Measurements from ENCODE around the gene FRMD3.

Gene FRMD3

GRCh38 chr9:83219924-83220438, 318.2 kb downstream of the FRMD3 start:
- WGBS, 2 donors (ENCODE audit: extremely low coverage in 2 of 2, insufficient read length in 2 of 2, insufficient replicate concordance in 1 of 2) = no CpG with 5 or more reads among the region's 12 CpGs
- Histone ChIP-seq H2BK120ac (ENCODE audit: low read depth, low read length) (no peak overlapping the region), H3K23ac (ENCODE audit: low read depth, low read length, poor library complexity) (no peak overlapping the region), H2AK5ac (ENCODE audit: low read depth, low read length) (no peak overlapping the region), H3K79me1 (ENCODE audit: low read depth, low read length) (no peaks in the 10 kb centered on the region), H3K4me3 (ENCODE audit: low read length in 2 of 2) (peak overlapping the region in 1 of 2 donors; percentile 53), H3K36me3 (replicated peaks in 1 of 2; ENCODE audit: control insufficient read depth in 2 of 2, insufficient read depth in 2 of 2, low read length in 2 of 2) (no peaks in the 10 kb centered on the region), H2AFZ (ENCODE audit: low read length) (peak overlapping the region; percentile 89), H3K27ac (replicated peaks; ENCODE audit: low read length) (no peak overlapping the region), H3K4me2 (ENCODE audit: insufficient read depth, low read length, poor library complexity, severe bottlenecking) (peak overlapping the region; percentile 35), H3K14ac (ENCODE audit: low read length) (no peak overlapping the region), H2BK5ac (ENCODE audit: low read length) (no peak overlapping the region), H3K27me3 (ENCODE audit: control insufficient read depth in 3 of 3, insufficient read depth in 3 of 3, low read depth in 1 of 3, low read length in 3 of 3) (no peaks in the 10 kb centered on the region), H4K8ac (ENCODE audit: low read depth, low read length) (no peak overlapping the region), H3K9me3 (replicated peaks in 1 of 2; ENCODE audit: control insufficient read depth in 2 of 2, insufficient read depth in 1 of 2, low read depth in 1 of 2, low read length in 2 of 2) (no peaks in the 10 kb centered on the region), H2BK15ac (ENCODE audit: low read length) (no peak overlapping the region), H3K4ac (ENCODE audit: low read length) (no peak overlapping the region), H3K9ac (ENCODE audit: low read depth, low read length, poor library complexity) (no peak overlapping the region), H2BK12ac (ENCODE audit: low read length) (no peak overlapping the region), H4K91ac (ENCODE audit: low read depth, low read length, poor library complexity) (no peak overlapping the region), H3K4me1 (ENCODE audit: control insufficient read depth in 2 of 2, insufficient read depth in 1 of 2, low read depth in 1 of 2, low read length in 2 of 2) (peaks cover 0 to 3% of the 10 kb centered on the region in 2 donors), H3K18ac (ENCODE audit: low read length) (no peak overlapping the region)
- DNase-seq (ENCODE audit: low spot score) = no peak

GRCh38 chr9:83219154-83219923, 318.9 kb downstream of the FRMD3 start:
- peak overlapping the region; percentile 55 for H3K4me2 ChIP-seq (ENCODE audit: insufficient read depth, low read length, poor library complexity, severe bottlenecking)
- no peak overlapping the region for H3K4ac ChIP-seq (ENCODE audit: low read length)
- no peaks in the 10 kb centered on the region for H3K9me3 ChIP-seq (replicated peaks in 1 of 2; ENCODE audit: control insufficient read depth in 2 of 2, insufficient read depth in 1 of 2, low read depth in 1 of 2, low read length in 2 of 2)
- no peak overlapping the region for H4K8ac ChIP-seq (ENCODE audit: low read depth, low read length)
- no peak overlapping the region for H3K9ac ChIP-seq (ENCODE audit: low read depth, low read length, poor library complexity)
- no peaks in the 10 kb centered on the region for H3K36me3 ChIP-seq (replicated peaks in 1 of 2; ENCODE audit: control insufficient read depth in 2 of 2, insufficient read depth in 2 of 2, low read length in 2 of 2)
- H4K91ac ChIP-seq (ENCODE audit: low read depth, low read length, poor library complexity) = no peak overlapping the region
- no peak overlapping the region for H2BK120ac ChIP-seq (ENCODE audit: low read depth, low read length)
- peak overlapping the region; percentile 67 for H3K18ac ChIP-seq (ENCODE audit: low read length)
- no CpG with 5 or more reads among the region's 40 CpGs for WGBS, 2 donors (ENCODE audit: extremely low coverage in 2 of 2, insufficient read length in 2 of 2, insufficient replicate concordance in 1 of 2)
- no peak overlapping the region for H3K27ac ChIP-seq (replicated peaks; ENCODE audit: low read length)
- peaks cover 0 to 3% of the 10 kb centered on the region in 2 donors for H3K4me1 ChIP-seq (ENCODE audit: control insufficient read depth in 2 of 2, insufficient read depth in 1 of 2, low read depth in 1 of 2, low read length in 2 of 2)
- H3K14ac ChIP-seq (ENCODE audit: low read length) = no peak overlapping the region
- no peak overlapping the region for H2BK15ac ChIP-seq (ENCODE audit: low read length)
- H2BK5ac ChIP-seq (ENCODE audit: low read length) = no peak overlapping the region
- peak overlapping the region; percentile 53 to 77 for H3K4me3 ChIP-seq (ENCODE audit: low read length in 2 of 2)
- no peak overlapping the region for H2BK12ac ChIP-seq (ENCODE audit: low read length)
- H3K23ac ChIP-seq (ENCODE audit: low read depth, low read length, poor library complexity) = no peak overlapping the region
- no peaks in the 10 kb centered on the region for H3K27me3 ChIP-seq (ENCODE audit: control insufficient read depth in 3 of 3, insufficient read depth in 3 of 3, low read depth in 1 of 3, low read length in 3 of 3)
- H3K79me1 ChIP-seq (ENCODE audit: low read depth, low read length) = no peaks in the 10 kb centered on the region
- H2AK5ac ChIP-seq (ENCODE audit: low read depth, low read length) = no peak overlapping the region
- DNase-seq (ENCODE audit: low spot score) = peak; percentile 74
- H2AFZ ChIP-seq (ENCODE audit: low read length) = peak overlapping the region; percentile 89

- no peak overlapping the region for H3K9ac ChIP-seq (ENCODE audit: low read depth, low read length, poor library complexity)
- H3K27ac ChIP-seq (replicated peaks; ENCODE audit: low read length) = no peak overlapping the region
- H3K27me3 ChIP-seq (ENCODE audit: control insufficient read depth in 3 of 3, insufficient read depth in 3 of 3, low read depth in 1 of 3, low read length in 3 of 3) = no peaks in the 10 kb centered on the region
- H3K18ac ChIP-seq (ENCODE audit: low read length) = no peak overlapping the region
- H2BK15ac ChIP-seq (ENCODE audit: low read length) = no peak overlapping the region
- H4K91ac ChIP-seq (ENCODE audit: low read depth, low read length, poor library complexity) = no peak overlapping the region
- no peak overlapping the region for H4K8ac ChIP-seq (ENCODE audit: low read depth, low read length)
- no peak overlapping the region for H3K4me3 ChIP-seq (ENCODE audit: low read length in 2 of 2)
- H2BK12ac ChIP-seq (ENCODE audit: low read length) = no peak overlapping the region
- no peaks in the 10 kb centered on the region for H3K36me3 ChIP-seq (replicated peaks in 1 of 2; ENCODE audit: control insufficient read depth in 2 of 2, insufficient read depth in 2 of 2, low read length in 2 of 2)
- no peaks in the 10 kb centered on the region for H3K79me1 ChIP-seq (ENCODE audit: low read depth, low read length)
- H2BK5ac ChIP-seq (ENCODE audit: low read length) = no peak overlapping the region
- peak overlapping the region; percentile 3 for H2AFZ ChIP-seq (ENCODE audit: low read length)
- H2BK120ac ChIP-seq (ENCODE audit: low read depth, low read length) = no peak overlapping the region
- no CpG with 5 or more reads among the region's 11 CpGs for WGBS, 2 donors (ENCODE audit: extremely low coverage in 2 of 2, insufficient read length in 2 of 2, insufficient replicate concordance in 1 of 2)
- peaks cover 0 to 3% of the 10 kb centered on the region in 2 donors for H3K4me1 ChIP-seq (ENCODE audit: control insufficient read depth in 2 of 2, insufficient read depth in 1 of 2, low read depth in 1 of 2, low read length in 2 of 2)
- no peak for DNase-seq (ENCODE audit: low spot score)
- H3K23ac ChIP-seq (ENCODE audit: low read depth, low read length, poor library complexity) = no peak overlapping the region
- no peak overlapping the region for H3K4me2 ChIP-seq (ENCODE audit: insufficient read depth, low read length, poor library complexity, severe bottlenecking)
- H3K9me3 ChIP-seq (replicated peaks in 1 of 2; ENCODE audit: control insufficient read depth in 2 of 2, insufficient read depth in 1 of 2, low read depth in 1 of 2, low read length in 2 of 2) = no peaks in the 10 kb centered on the region
- no peak overlapping the region for H2AK5ac ChIP-seq (ENCODE audit: low read depth, low read length)
- H3K14ac ChIP-seq (ENCODE audit: low read length) = no peak overlapping the region
- H3K4ac ChIP-seq (ENCODE audit: low read length) = no peak overlapping the region
Observed at GRCh38 chr9:83218411-83219090, 319.6 kb downstream of the FRMD3 start.

- H3K4me3 ChIP-seq (ENCODE audit: low read length in 2 of 2) = no peak overlapping the region
- no peak overlapping the region for H3K4me2 ChIP-seq (ENCODE audit: insufficient read depth, low read length, poor library complexity, severe bottlenecking)
- H2BK15ac ChIP-seq (ENCODE audit: low read length) = no peak overlapping the region
- H3K4ac ChIP-seq (ENCODE audit: low read length) = no peak overlapping the region
- H3K9me3 ChIP-seq (replicated peaks in 1 of 2; ENCODE audit: control insufficient read depth in 2 of 2, insufficient read depth in 1 of 2, low read depth in 1 of 2, low read length in 2 of 2) = no peaks in the 10 kb centered on the region
- H2BK12ac ChIP-seq (ENCODE audit: low read length) = no peak overlapping the region
- H3K27me3 ChIP-seq (ENCODE audit: control insufficient read depth in 3 of 3, insufficient read depth in 3 of 3, low read depth in 1 of 3, low read length in 3 of 3) = no peaks in the 10 kb centered on the region
- H2AFZ ChIP-seq (ENCODE audit: low read length) = no peak overlapping the region
- H3K23ac ChIP-seq (ENCODE audit: low read depth, low read length, poor library complexity) = no peak overlapping the region
- WGBS, 2 donors (ENCODE audit: extremely low coverage in 2 of 2, insufficient read length in 2 of 2, insufficient replicate concordance in 1 of 2) = no CpG with 5 or more reads among the region's 3 CpGs
- no peak overlapping the region for H3K27ac ChIP-seq (replicated peaks; ENCODE audit: low read length)
- H3K9ac ChIP-seq (ENCODE audit: low read depth, low read length, poor library complexity) = no peak overlapping the region
- H4K91ac ChIP-seq (ENCODE audit: low read depth, low read length, poor library complexity) = no peak overlapping the region
- H4K8ac ChIP-seq (ENCODE audit: low read depth, low read length) = no peak overlapping the region
- peaks cover 0 to 5% of the 10 kb centered on the region in 2 donors for H3K4me1 ChIP-seq (ENCODE audit: control insufficient read depth in 2 of 2, insufficient read depth in 1 of 2, low read depth in 1 of 2, low read length in 2 of 2)
- no peaks in the 10 kb centered on the region for H3K36me3 ChIP-seq (replicated peaks in 1 of 2; ENCODE audit: control insufficient read depth in 2 of 2, insufficient read depth in 2 of 2, low read length in 2 of 2)
- no peaks in the 10 kb centered on the region for H3K79me1 ChIP-seq (ENCODE audit: low read depth, low read length)
- H2BK120ac ChIP-seq (ENCODE audit: low read depth, low read length) = no peak overlapping the region
- H3K14ac ChIP-seq (ENCODE audit: low read length) = no peak overlapping the region
- no peak overlapping the region for H2AK5ac ChIP-seq (ENCODE audit: low read depth, low read length)
- no peak overlapping the region for H3K18ac ChIP-seq (ENCODE audit: low read length)
- H2BK5ac ChIP-seq (ENCODE audit: low read length) = no peak overlapping the region
- no peak for DNase-seq (ENCODE audit: low spot score)
Observed at GRCh38 chr9:83209188-83209731, 328.9 kb downstream of the FRMD3 start.

Measured in neuronal stem cell (in vitro differentiated cells).